ENCODE results near the gene CRYGN.

The CRYGN gene

DNA sequence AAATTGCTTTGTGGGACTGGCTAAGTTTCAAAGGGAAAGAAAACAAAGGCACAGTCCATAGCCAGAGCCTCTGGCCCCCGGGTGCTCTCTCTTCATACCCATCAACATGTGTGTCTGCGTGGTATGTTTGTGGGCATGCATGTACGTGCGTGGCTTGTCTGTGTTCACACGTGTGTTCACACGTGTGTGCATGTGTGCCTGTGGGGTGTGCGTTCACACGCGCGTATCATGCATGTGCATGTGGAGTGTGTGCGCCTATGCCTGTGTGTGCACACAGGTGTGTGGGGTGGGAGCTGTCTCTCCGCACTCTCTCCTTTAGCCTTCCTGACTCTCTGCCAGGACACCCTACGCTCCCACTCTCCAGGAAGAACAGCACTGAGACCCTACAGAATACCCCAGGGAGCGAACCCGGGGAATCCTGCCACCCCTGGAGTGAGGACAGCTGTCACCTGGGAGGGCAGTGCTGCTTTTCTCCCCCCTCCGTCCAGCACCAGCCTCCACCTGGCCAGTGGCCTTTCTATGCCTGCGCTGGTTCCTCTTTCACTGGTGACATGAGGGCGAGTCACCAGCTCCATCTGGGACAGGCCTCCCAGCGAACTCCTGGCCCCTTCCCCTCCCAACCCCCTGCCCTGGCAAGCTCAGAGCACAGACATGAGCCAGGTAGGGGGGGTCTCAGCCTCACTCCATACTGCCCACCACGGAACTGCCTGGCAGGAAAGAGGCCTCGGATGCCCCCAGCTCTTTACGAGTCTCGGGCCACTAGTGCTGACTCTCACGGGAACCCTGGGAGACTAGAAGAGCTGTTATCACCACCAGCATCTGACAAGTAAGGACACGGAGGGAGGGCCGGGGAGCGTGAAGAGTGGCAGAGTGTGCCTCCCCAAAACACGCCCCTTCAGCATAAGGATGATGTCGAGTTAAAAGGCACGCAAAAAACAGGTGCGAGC is 46.6 kb downstream of the CRYGN start:
- H4K5ac ChIP-seq (ENCODE audit: low read length) = no peak overlapping the region
- H3K4me1 ChIP-seq (ENCODE audit: control insufficient read depth, low read depth, low read length) = no peaks in the 10 kb centered on the region
- no peak overlapping the region for H3K4me3 ChIP-seq (ENCODE audit: low read length)
- H2BK120ac ChIP-seq (ENCODE audit: low read depth, low read length) = no peak overlapping the region
- H3K23ac ChIP-seq (ENCODE audit: low read length) = no peak overlapping the region
- no peak overlapping the region for H3K9ac ChIP-seq (ENCODE audit: low read length)
- H2AK5ac ChIP-seq (ENCODE audit: low read length) = no peak overlapping the region
- no peak overlapping the region for H2BK15ac ChIP-seq (replicated peaks; ENCODE audit: low read depth)
- no peak for DNase-seq
- H3K56ac ChIP-seq (ENCODE audit: low read length) = no peak overlapping the region
- no peak overlapping the region for H2BK5ac ChIP-seq (ENCODE audit: low read length)
- peaks cover 2% of the 10 kb centered on the region for H3K36me3 ChIP-seq (ENCODE audit: control insufficient read depth, insufficient read depth, low read length)
- H3K27ac ChIP-seq (ENCODE audit: low read depth, low read length) = no peak overlapping the region
- no peaks in the 10 kb centered on the region for H3K79me1 ChIP-seq (ENCODE audit: low read length)
- no peaks in the 10 kb centered on the region for H3K79me2 ChIP-seq (ENCODE audit: control insufficient read depth, insufficient read depth, low read length)
- no peaks in the 10 kb centered on the region for H3K27me3 ChIP-seq (ENCODE audit: insufficient read depth, low read length, poor library complexity)
- no peak overlapping the region for H4K8ac ChIP-seq (ENCODE audit: low read depth, low read length)
- no peak overlapping the region for H3K18ac ChIP-seq (ENCODE audit: low read length)
- no peak overlapping the region for H3K4me2 ChIP-seq (ENCODE audit: low read length)
- H3K4ac ChIP-seq (ENCODE audit: low read depth, low read length) = no peak overlapping the region
- no CpG with 5 or more reads among the region's 31 CpGs for WGBS (ENCODE audit: extremely low coverage, insufficient coverage, low lambda C conversion rate)

DNA sequence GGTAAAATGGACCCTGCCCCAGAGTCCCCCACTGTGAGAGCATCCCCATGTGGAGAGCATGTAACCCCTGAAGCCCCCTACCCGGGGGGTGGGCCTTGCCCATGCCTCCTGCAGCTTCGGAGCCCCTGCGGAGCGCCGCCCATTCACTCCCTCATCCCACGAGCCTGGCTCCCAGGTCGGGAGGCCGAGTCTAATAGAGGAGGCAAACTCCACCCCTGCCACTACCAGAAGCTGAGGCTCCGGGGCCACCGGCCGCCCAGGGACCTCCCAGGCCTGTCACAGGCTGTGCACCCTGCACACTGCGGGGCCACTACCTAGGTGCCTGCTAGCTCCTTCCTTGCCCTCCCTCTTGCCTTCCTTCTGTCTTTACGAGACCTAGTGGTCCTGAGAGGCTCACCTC is 47.5 kb downstream of the CRYGN start:
- Histone ChIP-seq H3K4me2 (ENCODE audit: low read length) (no peak overlapping the region), H3K18ac (ENCODE audit: low read length) (no peak overlapping the region), H3K27ac (ENCODE audit: low read depth, low read length) (no peak overlapping the region), H3K4me3 (ENCODE audit: low read length) (no peak overlapping the region), H3K4ac (ENCODE audit: low read depth, low read length) (no peak overlapping the region), H3K79me2 (ENCODE audit: control insufficient read depth, insufficient read depth, low read length) (no peaks in the 10 kb centered on the region), H3K36me3 (ENCODE audit: control insufficient read depth, insufficient read depth, low read length) (no peaks in the 10 kb centered on the region), H2BK120ac (ENCODE audit: low read depth, low read length) (no peak overlapping the region), H2AK5ac (ENCODE audit: low read length) (no peak overlapping the region), H3K9ac (ENCODE audit: low read length) (no peak overlapping the region), H3K23ac (ENCODE audit: low read length) (no peak overlapping the region), H4K8ac (ENCODE audit: low read depth, low read length) (no peak overlapping the region), H2BK15ac (replicated peaks; ENCODE audit: low read depth) (no peak overlapping the region), H3K79me1 (ENCODE audit: low read length) (no peaks in the 10 kb centered on the region), H3K4me1 (ENCODE audit: control insufficient read depth, low read depth, low read length) (no peaks in the 10 kb centered on the region), H2BK5ac (ENCODE audit: low read length) (no peak overlapping the region), H4K5ac (ENCODE audit: low read length) (no peak overlapping the region), H3K27me3 (ENCODE audit: insufficient read depth, low read length, poor library complexity) (no peaks in the 10 kb centered on the region), H3K56ac (ENCODE audit: low read length) (no peak overlapping the region)
- no CpG with 5 or more reads among the region's 13 CpGs for WGBS (ENCODE audit: extremely low coverage, insufficient coverage, low lambda C conversion rate)
- no peak for DNase-seq

DNA sequence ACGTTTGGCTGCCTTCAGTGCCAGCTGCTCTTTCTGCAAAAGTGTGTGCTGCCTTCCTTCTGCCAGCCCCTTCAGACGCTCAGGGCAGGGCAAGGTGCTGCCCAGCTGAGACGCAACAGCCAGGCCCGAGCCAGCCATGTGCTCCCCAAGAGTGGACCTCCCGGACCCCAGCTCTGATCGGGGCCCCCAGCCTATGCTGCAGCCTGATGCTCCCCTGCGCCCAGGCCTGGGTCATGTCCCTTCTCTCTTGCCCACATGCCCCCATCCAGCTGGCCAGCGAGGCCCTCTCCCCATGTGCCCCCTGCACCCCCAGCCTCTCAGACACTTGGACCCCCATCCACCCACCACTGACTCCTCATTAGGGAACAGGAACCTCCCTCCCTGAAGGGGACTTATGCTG is 47.9 kb downstream of the CRYGN start:
- no peaks in the 10 kb centered on the region for H3K36me3 ChIP-seq (ENCODE audit: control insufficient read depth, insufficient read depth, low read length)
- no peaks in the 10 kb centered on the region for H3K79me1 ChIP-seq (ENCODE audit: low read length)
- no peak for DNase-seq
- H2BK120ac ChIP-seq (ENCODE audit: low read depth, low read length) = no peak overlapping the region
- H3K23ac ChIP-seq (ENCODE audit: low read length) = no peak overlapping the region
- H3K56ac ChIP-seq (ENCODE audit: low read length) = no peak overlapping the region
- WGBS (ENCODE audit: extremely low coverage, insufficient coverage, low lambda C conversion rate) = no CpG with 5 or more reads among the region's 8 CpGs
- H3K27ac ChIP-seq (ENCODE audit: low read depth, low read length) = no peak overlapping the region
- H3K4me1 ChIP-seq (ENCODE audit: control insufficient read depth, low read depth, low read length) = no peaks in the 10 kb centered on the region
- no peak overlapping the region for H3K4me2 ChIP-seq (ENCODE audit: low read length)
- H2AK5ac ChIP-seq (ENCODE audit: low read length) = no peak overlapping the region
- no peak overlapping the region for H4K5ac ChIP-seq (ENCODE audit: low read length)
- no peaks in the 10 kb centered on the region for H3K79me2 ChIP-seq (ENCODE audit: control insufficient read depth, insufficient read depth, low read length)
- no peak overlapping the region for H3K4ac ChIP-seq (ENCODE audit: low read depth, low read length)
- no peak overlapping the region for H3K4me3 ChIP-seq (ENCODE audit: low read length)
- no peak overlapping the region for H4K8ac ChIP-seq (ENCODE audit: low read depth, low read length)
- H3K18ac ChIP-seq (ENCODE audit: low read length) = no peak overlapping the region
- H3K9ac ChIP-seq (ENCODE audit: low read length) = no peak overlapping the region
- no peak overlapping the region for H2BK5ac ChIP-seq (ENCODE audit: low read length)
- no peak overlapping the region for H2BK15ac ChIP-seq (replicated peaks; ENCODE audit: low read depth)
- H3K27me3 ChIP-seq (ENCODE audit: insufficient read depth, low read length, poor library complexity) = no peaks in the 10 kb centered on the region

DNA sequence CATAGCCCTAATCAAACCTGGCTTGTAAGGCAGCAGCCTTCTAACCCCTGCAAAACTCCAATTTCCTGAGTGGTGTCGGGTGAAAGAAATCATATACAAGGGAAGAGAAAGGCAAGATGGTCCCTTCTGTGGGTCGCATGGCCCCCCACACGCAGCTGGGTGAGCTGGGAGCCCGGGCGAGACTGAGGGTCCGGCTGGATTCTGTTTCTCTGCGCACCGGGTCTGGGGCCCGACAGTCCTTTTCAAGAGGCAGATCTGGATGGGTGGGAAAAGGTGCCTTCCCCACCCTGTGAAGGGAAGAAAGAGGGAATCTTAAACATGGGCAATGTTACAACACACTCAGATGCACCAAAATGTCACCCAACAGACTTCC is 48.6 kb downstream of the CRYGN start:
- DNase-seq = no peak
- Histone ChIP-seq H3K4ac (ENCODE audit: low read depth, low read length) (no peak overlapping the region), H3K18ac (ENCODE audit: low read length) (no peak overlapping the region), H3K4me3 (ENCODE audit: low read length) (no peak overlapping the region), H3K36me3 (ENCODE audit: control insufficient read depth, insufficient read depth, low read length) (no peaks in the 10 kb centered on the region), H2BK120ac (ENCODE audit: low read depth, low read length) (no peak overlapping the region), H3K56ac (ENCODE audit: low read length) (no peak overlapping the region), H4K5ac (ENCODE audit: low read length) (no peak overlapping the region), H2BK15ac (replicated peaks; ENCODE audit: low read depth) (no peak overlapping the region), H2AK5ac (ENCODE audit: low read length) (no peak overlapping the region), H3K4me2 (ENCODE audit: low read length) (no peak overlapping the region), H3K27me3 (ENCODE audit: insufficient read depth, low read length, poor library complexity) (no peaks in the 10 kb centered on the region), H3K4me1 (ENCODE audit: control insufficient read depth, low read depth, low read length) (no peaks in the 10 kb centered on the region), H2BK5ac (ENCODE audit: low read length) (no peak overlapping the region), H3K79me2 (ENCODE audit: control insufficient read depth, insufficient read depth, low read length) (no peaks in the 10 kb centered on the region), H3K27ac (ENCODE audit: low read depth, low read length) (no peak overlapping the region), H4K8ac (ENCODE audit: low read depth, low read length) (no peak overlapping the region), H3K79me1 (ENCODE audit: low read length) (no peaks in the 10 kb centered on the region), H3K23ac (ENCODE audit: low read length) (no peak overlapping the region), H3K9ac (ENCODE audit: low read length) (no peak overlapping the region)
- no CpG with 5 or more reads among the region's 9 CpGs for WGBS (ENCODE audit: extremely low coverage, insufficient coverage, low lambda C conversion rate)

DNA sequence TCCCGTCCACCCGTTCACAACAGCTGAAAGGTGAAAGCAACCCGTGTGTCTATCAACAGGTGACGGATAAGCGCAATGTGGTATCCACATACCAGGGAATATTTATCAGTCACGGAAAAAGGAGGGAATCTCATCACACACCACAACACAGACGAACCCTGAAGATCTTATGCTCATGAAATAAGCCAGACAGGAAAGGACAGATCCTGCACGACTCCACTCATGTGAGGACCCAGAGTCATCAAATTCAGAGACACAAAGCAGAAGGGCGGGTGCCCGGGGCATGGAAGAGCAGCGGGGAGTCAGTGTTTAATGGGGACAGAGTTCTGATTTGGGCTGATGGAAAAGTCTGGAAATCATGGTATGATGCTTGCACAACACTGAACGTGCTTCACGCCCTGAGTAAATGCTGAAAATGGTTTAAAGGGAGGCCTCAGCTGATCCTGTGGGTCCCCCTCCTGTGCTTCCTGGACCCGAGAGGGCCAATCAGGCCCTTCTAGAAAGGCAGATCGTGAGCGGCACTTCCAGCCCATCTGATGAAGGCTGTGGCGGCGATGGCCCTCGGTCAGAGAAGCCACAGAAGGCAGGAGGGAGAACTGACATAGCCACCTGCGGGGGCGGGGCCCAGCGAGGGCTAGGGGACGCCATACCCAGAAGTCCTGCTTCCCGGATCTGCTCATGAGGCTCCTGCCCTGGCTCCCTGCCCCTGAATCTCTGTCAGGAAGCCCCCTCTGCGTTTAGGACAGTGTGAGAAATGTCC is 49.2 kb downstream of the CRYGN start:
- no peaks in the 10 kb centered on the region for H3K79me1 ChIP-seq (ENCODE audit: low read length)
- no CpG with 5 or more reads among the region's 25 CpGs for WGBS (ENCODE audit: extremely low coverage, insufficient coverage, low lambda C conversion rate)

More for the DNA sequence above, 49.2 kb downstream of the CRYGN start:
- H3K4ac ChIP-seq (ENCODE audit: low read depth, low read length) = no peak overlapping the region
- DNase-seq = no peak
- H3K79me2 ChIP-seq (ENCODE audit: control insufficient read depth, insufficient read depth, low read length) = no peaks in the 10 kb centered on the region
- no peaks in the 10 kb centered on the region for H3K27me3 ChIP-seq (ENCODE audit: insufficient read depth, low read length, poor library complexity)
- H2BK120ac ChIP-seq (ENCODE audit: low read depth, low read length) = no peak overlapping the region
- no peak overlapping the region for H3K9ac ChIP-seq (ENCODE audit: low read length)
- H2BK15ac ChIP-seq (replicated peaks; ENCODE audit: low read depth) = no peak overlapping the region
- H3K4me3 ChIP-seq (ENCODE audit: low read length) = no peak overlapping the region
- no peaks in the 10 kb centered on the region for H3K4me1 ChIP-seq (ENCODE audit: control insufficient read depth, low read depth, low read length)
- no peak overlapping the region for H3K56ac ChIP-seq (ENCODE audit: low read length)
- no peak overlapping the region for H4K5ac ChIP-seq (ENCODE audit: low read length)
- no peak overlapping the region for H3K18ac ChIP-seq (ENCODE audit: low read length)
- no peak overlapping the region for H4K8ac ChIP-seq (ENCODE audit: low read depth, low read length)
- H3K4me2 ChIP-seq (ENCODE audit: low read length) = no peak overlapping the region
- no peak overlapping the region for H2BK5ac ChIP-seq (ENCODE audit: low read length)
- no peak overlapping the region for H3K23ac ChIP-seq (ENCODE audit: low read length)
- H2AK5ac ChIP-seq (ENCODE audit: low read length) = no peak overlapping the region
- no peak overlapping the region for H3K27ac ChIP-seq (ENCODE audit: low read depth, low read length)
- no peaks in the 10 kb centered on the region for H3K36me3 ChIP-seq (ENCODE audit: control insufficient read depth, insufficient read depth, low read length)
